ENCODE results near the gene CD81.
"Not testable (repeated sequence)": the region's sequence is repeated elsewhere in the genome, so short reads cannot be mapped to it uniquely, and the experiment has no call there.

The CD81 gene, protein sequence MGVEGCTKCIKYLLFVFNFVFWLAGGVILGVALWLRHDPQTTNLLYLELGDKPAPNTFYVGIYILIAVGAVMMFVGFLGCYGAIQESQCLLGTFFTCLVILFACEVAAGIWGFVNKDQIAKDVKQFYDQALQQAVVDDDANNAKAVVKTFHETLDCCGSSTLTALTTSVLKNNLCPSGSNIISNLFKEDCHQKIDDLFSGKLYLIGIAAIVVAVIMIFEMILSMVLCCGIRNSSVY

DNA sequence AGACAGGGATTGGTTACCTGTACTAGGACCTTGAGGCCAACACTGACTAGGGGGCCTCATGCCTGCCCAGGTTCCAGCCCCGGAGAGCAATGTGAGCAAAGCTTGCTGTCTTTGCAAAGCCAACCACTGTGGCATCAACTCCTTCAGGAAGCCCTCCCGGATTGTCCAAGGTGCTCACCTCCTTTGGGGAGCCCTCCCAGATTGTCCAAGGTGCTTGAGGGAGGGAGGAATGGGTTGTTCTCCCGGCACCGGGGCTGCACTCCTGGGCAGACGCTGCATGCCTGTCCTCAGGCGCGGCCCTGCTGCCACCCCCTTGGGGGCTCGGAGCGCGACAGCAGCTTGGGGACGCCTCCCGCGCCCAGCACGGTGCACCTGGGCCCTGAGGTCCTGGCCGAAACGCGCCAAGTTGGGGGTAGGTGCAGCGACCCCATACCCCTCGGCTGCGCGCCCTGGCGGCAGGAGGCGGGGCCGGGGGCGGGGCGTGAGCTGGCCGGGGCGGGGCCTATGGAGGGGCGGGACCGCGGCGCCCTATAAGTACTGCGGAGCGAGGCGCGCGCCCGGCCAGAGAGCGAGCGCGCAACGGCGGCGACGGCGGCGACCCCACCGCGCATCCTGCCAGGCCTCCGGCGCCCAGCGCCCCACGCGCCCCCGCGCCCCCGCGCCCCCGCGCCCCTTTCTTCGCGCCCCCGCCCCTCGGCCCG is at the start of gene CD81:
TSS of gene CD81 (plus strand) at position 560 of the 701 bp plus-strand sequence. CDS start 240 bp downstream, outside the sequence.
- peak; percentile 68 for DNase-seq

DNA sequence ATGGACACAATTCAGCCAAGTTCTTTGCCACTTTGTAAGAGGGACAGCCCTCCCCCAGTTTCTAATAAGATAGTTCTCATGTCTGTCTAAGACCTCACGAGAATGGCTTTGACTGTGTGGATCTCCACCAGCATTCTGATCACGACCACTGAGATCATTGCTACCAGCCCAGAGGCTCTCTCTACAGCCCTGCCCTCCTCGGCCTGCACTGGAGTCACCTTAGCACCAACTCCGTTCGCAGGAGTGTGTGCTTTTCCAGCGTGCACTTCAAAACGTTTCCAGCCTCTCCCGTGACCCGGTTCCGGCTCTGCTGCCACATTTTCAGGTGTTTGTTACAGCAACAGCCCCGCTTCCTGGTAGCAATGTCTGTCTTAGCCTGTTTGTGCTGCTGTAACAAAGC is 49.1 kb upstream of the CD81 start:
- no peak for DNase-seq

DNA sequence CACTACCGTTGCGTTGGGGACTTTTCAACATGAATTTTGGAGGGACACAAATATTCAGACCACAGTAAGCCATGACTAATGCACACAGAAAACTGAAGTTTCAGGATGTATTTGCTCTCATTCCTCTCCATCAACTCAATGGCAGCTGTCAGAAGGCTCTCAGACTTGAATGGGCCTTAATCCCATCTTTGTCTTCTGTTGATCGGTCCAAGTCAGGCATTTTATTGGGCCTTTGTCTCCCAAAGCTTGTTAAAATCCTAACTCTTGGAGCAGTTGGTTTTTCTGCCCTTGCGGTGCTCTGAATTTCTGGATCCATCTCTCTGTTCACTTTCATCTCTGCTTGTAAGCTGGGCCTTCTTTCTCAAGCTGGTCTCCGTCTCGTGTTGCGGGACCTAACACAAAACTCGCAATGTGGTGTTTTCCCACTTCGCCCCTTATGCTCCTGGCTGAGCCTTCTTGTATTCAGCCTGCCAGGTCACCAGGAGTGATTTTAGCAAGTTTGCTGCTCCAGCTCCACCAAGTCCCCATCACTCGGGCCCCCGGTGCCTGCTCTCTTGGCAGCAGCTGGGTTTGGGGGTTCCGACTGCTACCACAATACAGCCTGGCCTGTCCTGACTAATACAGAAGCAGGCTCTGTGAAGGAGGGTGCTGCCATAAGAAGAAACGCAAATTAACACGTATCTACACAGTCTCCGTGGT is 48.3 kb upstream of the CD81 start:
- DNase-seq, result no peak

DNA sequence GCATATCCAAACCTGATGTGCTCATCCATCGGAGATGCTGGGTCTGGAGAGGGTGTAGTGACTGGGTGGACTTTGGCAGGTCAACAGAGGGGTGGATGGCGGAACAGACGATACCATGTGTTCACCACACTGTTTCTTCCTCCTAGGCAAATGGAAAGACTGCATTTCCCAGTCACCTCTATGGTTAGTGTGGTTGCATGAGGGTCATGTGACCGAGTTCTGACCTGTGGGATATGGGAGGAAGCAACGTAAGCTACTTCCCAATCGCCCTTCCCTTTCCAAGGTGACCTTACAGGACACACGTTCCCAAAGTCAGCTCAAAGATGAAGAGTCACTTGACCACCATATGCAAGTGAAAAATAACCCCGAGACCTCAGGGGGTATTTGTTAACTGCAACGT is 47.6 kb upstream of the CD81 start:
- no peak for DNase-seq

DNA sequence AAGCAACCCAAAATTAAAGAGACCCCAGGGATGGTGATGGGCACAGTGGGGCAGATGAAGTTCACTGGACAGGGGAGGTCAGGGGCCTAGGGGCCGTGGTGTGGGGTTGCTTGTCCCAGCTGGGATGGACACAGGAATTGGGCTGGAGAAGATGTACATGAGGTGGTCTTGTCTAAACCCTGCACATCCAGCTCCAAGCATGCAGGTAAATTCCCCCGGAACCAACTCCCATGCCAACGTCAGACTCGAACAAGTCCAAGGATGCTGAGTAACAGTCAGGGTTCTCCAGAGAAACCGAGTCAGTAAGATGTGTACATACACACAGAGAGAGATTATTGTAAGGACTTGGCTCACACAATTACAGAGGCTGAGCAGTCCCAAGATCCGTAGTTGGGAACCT is 46.4 kb upstream of the CD81 start:
- DNase-seq, result no peak

DNA sequence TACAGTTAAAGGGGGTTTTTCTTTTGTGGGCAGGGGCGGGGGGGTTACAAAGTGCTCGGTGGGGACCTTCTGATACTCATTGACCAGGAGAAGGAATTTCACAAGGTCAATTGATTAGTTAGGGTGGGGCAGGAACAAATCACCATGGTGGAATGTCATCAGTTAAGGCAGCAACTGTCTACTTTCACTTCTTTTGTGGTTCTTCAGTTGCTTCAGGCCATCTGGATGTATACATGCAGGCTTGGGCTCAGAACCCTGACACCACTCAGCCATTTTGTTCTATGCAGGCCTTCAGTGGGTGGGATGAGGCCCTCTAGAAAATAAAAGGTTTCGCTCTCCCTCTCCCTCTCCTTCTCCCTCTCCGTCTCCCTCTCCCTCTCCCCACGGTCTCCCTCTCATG is 45.7 kb upstream of the CD81 start:
- no peak for DNase-seq

DNA sequence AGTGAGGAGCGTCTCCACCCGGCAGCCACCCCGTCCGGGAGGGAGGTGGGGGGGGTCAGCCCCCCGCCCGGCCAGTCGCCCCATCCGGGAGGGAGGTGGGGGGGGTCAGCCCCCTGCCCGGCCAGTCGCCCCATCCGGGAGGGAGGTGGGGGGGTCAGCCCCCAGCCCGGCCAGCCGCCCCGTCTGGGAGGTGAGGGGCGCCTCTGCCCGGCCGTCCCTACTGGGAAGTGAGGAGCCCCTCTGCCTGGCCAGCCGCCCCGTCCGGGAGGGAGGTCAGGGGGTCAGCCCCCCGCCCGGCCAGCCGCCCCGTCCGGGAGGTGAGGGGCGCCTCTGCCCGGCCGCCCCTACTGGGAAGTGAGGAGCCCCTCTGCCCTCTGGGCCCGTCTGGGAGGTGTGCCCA is 44.5 kb upstream of the CD81 start:
- not testable (repeated sequence) for DNase-seq

DNA sequence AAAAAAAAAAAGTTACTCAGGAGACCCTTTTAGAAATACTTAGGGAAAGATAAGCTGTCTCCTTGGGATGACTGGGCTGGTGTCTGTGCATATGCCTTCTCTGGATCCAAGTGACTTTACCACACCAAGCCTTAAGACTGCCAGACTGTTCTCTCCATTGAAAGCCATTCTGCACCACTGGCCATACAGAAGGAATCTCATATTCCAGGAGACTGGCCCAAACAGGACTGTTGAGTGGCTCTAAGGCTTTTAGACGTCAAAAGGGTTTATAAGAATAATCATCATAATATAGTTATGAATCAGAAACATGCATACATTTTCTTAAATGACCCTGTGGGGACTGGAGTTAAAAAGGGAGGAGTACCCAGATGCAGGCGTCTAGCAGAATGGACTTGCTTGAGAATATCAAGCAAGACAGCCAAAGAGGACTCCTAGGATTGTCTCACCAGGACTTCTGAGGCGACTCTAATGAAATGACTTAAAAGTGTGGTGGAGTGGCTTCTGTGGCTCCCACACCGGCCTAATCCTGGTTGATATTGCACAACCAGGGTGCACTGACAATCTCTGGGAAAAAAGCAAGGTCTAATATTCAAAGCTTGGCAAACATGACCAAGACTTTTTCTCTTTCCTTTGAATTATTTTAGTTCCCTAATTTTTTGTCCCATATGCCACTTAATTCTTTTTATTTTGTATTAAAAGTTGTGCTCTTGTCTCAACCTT is 43.5 kb upstream of the CD81 start:
- not testable (repeated sequence) for DNase-seq

DNA sequence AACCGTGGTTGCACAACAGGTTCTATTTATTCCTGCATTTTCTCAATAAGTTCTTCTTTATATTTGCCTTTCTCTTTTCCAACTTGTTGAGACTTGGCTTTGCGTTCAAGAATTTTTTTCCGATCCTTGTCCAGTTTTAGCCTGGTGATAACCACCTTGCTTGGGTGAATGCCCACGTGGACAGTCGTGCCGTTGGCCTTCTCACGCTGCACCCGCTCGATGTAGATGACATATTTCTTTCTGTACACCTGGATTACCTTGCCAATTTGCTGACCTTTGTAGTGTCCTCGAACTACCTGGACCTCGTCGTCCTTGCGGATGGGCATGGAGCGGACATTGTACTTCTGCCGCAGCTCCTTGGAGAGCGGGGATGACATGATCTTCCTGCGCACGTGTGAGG is 41.8 kb upstream of the CD81 start:
- not testable (repeated sequence) for DNase-seq

DNA sequence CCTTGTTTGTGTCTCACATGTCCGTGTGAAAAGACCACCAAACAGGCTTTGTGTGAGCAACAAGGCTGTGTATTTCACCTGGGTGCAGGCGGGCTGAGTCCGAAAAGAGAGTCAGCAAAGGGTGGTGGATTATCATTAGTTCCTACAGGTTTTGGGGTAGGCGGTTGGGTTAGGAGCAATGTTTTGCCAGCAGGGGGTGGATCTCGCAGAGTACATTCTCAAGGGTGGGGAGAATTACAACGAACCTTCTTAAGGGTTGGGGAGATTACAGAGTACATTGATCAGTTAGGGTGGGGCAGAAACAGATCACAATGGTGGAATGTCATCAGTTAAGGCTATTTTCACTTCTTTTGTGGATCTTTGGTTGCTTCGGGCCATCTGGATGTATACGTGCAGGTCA is 38.4 kb upstream of the CD81 start:
- DNase-seq, result not testable (repeated sequence)

DNA sequence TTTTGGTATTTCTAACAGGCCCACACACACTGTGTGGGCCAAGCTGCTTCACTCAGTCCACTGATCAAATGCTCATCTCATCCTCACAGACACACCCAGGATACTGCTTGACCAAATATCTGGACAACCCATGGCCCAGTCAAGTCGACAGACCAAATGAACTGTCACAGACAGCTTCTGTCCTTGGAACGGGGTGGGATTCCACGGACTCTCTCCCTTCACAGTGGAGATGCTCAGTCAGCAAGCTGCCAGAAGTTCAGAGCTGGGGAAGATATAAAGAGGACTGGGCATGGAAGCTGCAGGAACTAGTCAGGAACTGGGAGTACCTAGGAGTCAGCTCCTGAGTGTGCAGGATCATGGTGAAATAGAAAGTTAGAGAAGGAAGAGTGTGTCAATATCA is 34.6 kb upstream of the CD81 start:
- DNase-seq, result no peak

DNA sequence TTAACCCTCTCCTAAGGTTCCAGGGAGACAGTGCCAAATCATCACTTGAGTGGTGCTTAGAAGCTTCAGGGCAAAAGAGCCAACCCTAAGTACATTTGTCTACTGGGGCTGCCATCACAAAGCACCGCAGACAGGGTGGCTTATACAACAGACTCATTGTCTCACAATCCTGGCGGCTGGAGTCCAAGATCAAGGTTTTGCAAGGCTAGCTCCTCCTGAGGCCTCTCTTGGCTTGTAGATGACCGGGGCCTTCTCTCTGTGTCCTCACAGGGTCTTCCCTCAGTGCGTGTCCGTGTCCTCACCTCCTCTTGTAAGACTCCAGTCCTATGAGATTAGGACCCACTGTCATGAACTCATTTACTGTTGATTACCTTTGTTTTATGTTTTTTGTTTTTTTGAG is 34.1 kb upstream of the CD81 start:
- DNase-seq, result no peak

DNA sequence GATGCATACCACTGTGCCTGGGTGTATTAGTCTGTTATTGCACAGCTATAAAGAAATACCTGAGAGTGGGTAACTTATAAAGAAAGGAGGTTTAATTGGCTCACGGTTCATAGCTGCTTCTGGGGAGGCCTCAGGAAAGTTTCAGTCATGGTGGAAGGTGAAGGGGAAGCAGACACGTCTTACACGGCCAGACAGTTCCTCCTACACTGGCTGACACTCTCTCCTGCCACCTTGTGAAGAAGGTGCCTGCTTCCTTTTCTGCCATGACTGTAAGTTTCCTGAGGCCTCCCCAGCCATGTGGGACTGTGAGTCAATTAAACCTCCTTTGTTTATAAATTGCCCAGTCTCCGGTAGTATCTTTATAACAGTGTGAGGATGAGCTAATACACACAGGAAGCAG is 33.6 kb upstream of the CD81 start:
- DNase-seq, result no peak

DNA sequence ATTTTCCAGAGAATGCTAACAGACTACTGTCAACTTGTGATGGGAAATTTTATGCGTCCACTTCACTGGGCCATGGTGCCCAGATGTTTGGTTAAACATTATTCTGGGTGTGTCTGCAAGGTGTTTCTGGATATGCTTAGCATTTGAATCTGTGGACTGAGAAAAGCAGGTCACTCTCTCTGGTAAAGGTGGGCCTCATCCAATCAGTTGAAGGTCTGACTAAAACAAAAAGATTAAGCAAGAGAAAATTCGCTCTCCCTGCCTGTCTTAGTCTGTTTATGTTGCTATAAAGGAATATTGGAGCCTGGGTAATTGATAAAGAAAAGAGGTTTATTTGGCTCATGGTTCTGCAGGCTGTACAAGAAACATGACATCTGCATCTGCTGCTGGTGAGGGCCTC is 32.1 kb upstream of the CD81 start:
- no peak for DNase-seq

DNA sequence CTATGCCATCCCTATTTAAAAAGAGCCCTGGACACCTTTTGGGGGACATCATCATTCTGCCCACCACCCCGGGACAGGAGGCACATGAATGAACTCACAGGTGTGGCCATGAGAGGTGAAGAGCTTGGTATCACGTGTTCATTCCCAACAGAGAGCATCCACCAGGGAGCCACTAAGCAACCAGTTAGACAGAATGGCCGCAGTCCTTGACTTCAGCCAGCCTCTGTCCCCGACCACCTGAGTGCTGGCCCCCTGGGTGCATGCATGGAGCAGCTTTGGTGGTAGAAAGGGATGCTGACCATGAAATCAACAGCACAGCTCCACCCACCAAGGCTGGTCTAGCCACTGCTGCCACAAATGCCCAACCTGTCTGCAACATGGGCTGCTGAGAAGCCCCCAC is 31.1 kb upstream of the CD81 start:
- no peak for DNase-seq

DNA sequence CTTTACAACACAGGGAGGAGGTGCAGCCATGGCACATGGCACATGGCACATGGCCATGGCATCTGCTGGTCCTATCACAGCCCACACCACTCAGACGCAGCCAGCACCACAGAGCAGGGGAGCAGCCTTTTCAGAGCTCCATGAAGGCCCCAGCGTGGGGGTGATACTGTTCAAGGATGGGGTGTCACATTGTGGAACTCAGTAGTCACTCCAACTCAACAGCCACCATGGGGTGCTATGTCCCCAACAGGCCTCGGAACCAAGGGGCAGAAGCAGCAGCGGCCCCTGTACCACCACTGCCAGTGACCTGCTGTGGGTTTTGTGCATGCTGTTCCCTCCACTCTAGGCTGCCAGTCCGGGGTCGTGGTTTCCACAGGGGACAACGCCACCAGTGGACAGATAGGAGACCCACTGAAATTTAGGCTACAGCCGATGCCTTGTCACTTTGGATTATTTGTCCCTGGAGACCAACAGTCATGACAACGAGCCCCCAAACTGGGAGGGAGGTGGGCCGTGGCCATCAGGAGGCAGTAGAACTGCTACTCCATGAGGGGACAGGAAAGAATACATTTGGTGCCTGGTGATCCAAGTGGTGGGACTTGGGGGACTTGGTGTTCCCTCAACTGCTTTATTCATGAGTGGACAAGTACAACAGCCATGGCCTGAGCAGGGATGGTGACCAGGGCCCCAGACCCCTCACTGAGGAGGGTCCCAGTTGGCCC is 30.4 kb upstream of the CD81 start:
- DNase-seq, result no peak

DNA sequence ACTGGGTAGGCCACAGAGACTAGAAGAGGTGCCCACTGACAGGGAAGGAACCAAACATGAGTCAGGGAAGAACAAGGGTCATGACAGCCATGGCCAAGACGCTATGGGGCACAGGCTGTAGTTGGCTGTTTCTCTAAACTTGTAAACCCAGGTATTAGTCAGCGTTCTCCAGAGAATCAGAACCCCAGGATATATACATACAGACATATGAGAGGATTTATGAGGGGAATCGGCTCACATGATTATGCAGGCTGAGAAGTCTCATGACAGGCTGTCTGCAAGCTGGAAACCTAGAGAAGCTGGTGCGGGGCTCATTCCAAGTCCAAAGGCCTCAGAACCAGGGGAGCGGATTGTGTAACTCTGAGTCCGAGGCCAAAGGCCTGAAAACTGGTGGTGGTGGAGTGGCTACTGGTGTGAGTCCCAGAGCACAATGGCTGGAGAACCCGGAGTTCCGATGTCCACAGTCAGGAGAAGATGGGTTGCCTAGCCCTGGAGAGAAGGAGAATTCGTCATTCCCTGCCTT is 29.7 kb upstream of the CD81 start:
- DNase-seq, result no peak

DNA sequence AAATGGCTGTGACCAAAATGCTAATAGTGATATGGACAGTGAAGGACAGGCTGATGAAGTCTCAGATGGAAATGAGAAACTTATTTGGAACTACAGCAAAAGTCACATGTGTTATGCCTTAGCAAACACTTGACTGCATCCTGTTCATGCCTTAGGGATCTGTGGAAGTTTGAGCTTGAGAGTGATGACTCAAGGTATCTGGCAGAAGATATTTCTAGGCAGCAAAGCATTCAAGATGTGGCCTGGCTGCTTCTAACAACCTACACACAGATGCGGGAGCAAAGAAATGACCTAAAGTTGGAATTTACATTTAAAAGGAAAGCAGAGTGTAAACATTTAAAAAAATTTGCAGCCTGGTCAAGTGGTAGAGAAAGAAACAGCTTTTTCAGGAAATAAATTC is 28.1 kb upstream of the CD81 start:
- no peak for DNase-seq

DNA sequence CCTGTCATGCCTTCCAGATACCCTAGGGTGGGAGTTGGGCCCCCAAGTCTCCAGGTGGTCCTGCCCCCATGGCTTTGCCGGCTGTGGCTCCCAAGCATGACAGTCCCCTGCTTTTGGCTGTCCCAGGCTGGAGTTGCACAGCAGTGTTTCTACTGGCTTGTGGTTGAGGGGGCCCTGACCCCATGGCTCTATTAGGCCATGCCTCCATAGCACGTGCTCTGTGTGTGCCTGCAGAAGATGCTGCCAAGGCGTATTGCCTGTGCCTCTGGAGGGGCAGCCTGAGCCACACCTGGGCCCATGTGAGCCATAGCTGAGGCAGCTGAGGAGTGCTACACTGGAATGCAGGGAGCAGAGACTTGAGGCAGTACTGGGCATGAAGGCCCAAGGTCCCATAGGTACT is 25.4 kb upstream of the CD81 start:
- DNase-seq, result no peak

DNA sequence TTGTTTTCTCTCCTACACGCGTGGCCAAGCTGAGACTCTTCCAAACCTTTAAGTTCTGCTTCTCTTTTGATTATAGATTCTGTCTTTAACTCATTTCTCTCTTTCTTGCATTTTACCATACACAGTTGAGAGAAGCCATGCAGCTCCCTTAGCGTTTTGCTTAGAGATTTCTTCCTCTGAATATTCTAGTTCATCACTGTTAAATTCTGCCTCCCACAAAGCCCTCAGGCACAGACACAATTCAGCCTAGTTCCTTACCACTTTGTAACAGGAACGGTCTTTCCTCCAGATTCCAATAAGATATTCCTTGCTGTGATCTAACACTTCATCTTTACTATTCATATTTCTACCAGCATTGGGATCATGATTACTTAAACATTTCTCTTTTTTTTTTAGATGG is 24.7 kb upstream of the CD81 start:
- no peak for DNase-seq

DNA sequence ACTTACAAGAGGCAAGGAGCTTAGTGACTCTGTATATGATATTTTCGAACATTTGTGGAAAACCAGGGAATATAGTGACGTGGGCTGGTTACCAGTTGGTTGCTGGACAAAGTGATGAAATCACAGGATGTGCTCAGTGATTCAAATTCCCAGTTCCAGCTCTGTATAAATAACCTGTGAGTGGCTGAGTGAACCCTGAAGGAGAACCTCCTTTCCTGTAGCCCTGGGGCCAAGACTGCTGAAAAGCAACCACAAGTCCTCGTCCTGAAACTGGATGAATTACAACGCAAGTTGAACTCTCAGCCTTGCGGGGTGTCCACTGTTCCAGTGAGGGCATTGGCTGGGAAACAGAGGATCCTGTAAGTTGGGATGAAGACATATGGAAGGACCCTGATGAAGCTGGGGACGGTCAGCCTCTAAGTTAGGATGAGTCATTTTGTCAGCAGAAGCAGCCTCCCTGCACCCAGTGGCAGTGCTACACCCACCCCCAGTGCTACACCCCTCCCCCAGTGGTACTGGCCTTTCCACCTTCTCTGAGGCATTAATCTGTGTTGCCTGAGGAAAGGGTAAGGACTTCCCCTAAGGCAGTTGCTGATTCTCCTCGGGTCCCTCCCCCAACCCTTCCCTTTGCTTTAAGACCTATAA is 22.0 kb upstream of the CD81 start:
- DNase-seq, result no peak

DNA sequence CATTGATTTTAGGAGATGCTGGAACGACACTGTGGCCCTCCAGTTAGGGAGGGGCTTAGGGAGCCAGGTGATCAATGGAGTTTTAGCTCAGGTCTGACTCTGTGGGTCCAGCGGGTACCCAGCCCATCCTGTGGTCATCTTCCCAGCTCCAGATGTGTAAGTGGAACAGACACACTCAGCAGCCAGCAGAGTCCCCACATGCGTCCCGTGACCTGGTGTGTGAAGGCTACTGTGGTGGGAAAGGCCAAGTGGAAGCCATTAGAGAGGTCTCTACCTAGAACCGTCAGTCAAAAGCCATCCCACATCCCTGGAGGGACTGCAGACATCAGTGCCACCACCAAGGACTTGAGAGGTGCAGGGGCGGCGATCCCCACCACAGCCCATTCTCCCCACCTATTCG is 19.9 kb upstream of the CD81 start:
- no peak for DNase-seq

All from CD4-positive, alpha-beta T cell treated with Interleukin-6 for 4 hours (primary cell).